Glutamatergic neuron (in vitro differentiated cells): ENCODE data around the gene PCDHA9. TPM values are rescaled to one million over a fixed set of nuclear protein-coding genes. Genes with fewer than 3 reads are reported as not detected.
"Not testable (repeated sequence)": the region's sequence is repeated elsewhere in the genome, so short reads cannot be mapped to it uniquely, and the experiment has no call there.

Experiments used
- DNase-seq: peaks from one replicate; pipeline ENCODE4 v3.0.0; 2022
- H3K27ac Mint-ChIP-seq: one replicate; pipeline ENCODE4 v1.8.0; 2020; ENCODE audit warnings: mild to moderate bottlenecking, mixed read lengths, inconsistent platforms; ENCODE audit not compliant: unreplicated experiment
- H3K27me3 Mint-ChIP-seq: one replicate; pipeline ENCODE4 v1.8.0; 2020; ENCODE audit warnings: mild to moderate bottlenecking, moderate library complexity, mixed read lengths, inconsistent platforms; ENCODE audit not compliant: unreplicated experiment
- H3K36me3 Mint-ChIP-seq: one replicate; pipeline ENCODE4 v1.8.0; 2020; ENCODE audit warnings: mild to moderate bottlenecking, mixed read lengths, inconsistent platforms; ENCODE audit not compliant: unreplicated experiment
- H3K4me1 Mint-ChIP-seq: one replicate; pipeline ENCODE4 v1.8.0; 2020; ENCODE audit warnings: mild to moderate bottlenecking, low read depth, mixed read lengths, inconsistent platforms; ENCODE audit not compliant: unreplicated experiment
- H3K4me3 Mint-ChIP-seq: one replicate; pipeline ENCODE4 v1.8.0; 2020; ENCODE audit warnings: mild to moderate bottlenecking, mixed read lengths, inconsistent platforms; ENCODE audit not compliant: unreplicated experiment
- H3K9me3 Mint-ChIP-seq: one replicate; pipeline ENCODE4 v1.8.0; 2020; ENCODE audit warnings: mild to moderate bottlenecking, moderate library complexity, mixed read lengths, inconsistent platforms; ENCODE audit not compliant: unreplicated experiment
- total RNA-seq: library from RNA; stranded (reverse); fragmentation: NEBNext Ultra II Directional; extraction: Animal tissue kit (Norgen Biotek cat#: 25700); gene quantifications from one replicate; pipeline ENCODE4 v1.2.1, GENCODE V29; 2021; ENCODE audit not compliant: unreplicated experiment
- TF ChIP-seq, protein P1 (sequence below): fragments of 200-600 bp; sonication (generic); IDR thresholded peaks from one replicate; pipeline ENCODE4 v1.5.0; 2021; ENCODE audit not compliant: partially characterized antibody, unreplicated experiment

Gene PCDHA9
- total RNA-seq, 1 donor from 2014 or later, result 18.9 TPM

DNA sequence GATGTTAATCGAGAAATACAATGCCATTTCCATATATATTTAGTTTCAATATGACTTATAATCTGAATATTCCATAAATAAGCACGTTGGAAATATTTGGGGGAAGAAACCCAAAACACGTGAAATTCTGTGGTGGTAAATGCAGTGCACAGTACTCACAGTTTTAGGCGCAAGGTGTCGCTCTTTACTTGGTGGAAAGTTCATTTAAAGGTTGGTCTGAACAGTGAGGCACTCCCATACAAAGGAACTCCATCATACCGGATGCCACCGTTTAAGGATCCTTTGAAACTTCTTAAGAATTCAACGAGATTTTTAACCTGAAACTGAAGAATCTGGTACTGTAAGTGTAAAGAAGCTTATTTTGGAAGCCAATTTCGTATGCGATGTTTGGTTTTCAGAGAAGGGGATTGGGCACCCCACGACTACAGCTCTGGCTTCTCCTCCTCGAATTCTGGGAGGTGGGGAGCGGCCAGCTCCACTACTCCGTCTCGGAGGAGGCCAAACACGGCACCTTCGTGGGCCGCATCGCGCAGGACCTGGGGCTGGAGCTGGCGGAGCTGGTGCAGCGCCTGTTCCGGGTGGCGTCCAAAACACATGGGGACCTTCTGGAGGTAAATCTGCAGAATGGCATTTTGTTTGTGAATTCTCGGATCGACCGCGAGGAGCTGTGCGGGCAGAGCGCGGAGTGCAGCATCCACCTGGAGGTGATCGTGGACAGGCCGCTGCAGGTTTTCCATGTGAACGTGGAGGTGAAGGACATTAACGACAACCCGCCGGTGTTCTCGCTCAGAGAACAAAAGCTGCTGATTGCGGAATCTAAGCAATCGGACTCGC, 20.8 kb downstream of the PCDHA9 start, which contains the start of gene PCDHA11:
Gene PCDHA11 (plus strand): TSS at position 237 of the 834 bp plus-strand sequence. CDS start 147 bp downstream, at position 384.
- Mint-ChIP-seq H3K4me3 (peak within 1 kb of the TSS; percentile 88), H3K27me3 (peaks cover 7% of the 10 kb centered on the region), H3K4me1 (peaks cover 8% of the 10 kb centered on the region), H3K27ac (peak within 1 kb of the TSS; percentile 93), H3K9me3 (peaks cover 10% of the 10 kb centered on the region), H3K36me3 (peaks cover 23% of the 10 kb centered on the region)
- DNase-seq, result no peak
- TF ChIP-seq, protein P1, sequence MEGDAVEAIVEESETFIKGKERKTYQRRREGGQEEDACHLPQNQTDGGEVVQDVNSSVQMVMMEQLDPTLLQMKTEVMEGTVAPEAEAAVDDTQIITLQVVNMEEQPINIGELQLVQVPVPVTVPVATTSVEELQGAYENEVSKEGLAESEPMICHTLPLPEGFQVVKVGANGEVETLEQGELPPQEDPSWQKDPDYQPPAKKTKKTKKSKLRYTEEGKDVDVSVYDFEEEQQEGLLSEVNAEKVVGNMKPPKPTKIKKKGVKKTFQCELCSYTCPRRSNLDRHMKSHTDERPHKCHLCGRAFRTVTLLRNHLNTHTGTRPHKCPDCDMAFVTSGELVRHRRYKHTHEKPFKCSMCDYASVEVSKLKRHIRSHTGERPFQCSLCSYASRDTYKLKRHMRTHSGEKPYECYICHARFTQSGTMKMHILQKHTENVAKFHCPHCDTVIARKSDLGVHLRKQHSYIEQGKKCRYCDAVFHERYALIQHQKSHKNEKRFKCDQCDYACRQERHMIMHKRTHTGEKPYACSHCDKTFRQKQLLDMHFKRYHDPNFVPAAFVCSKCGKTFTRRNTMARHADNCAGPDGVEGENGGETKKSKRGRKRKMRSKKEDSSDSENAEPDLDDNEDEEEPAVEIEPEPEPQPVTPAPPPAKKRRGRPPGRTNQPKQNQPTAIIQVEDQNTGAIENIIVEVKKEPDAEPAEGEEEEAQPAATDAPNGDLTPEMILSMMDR, result no peak

DNA sequence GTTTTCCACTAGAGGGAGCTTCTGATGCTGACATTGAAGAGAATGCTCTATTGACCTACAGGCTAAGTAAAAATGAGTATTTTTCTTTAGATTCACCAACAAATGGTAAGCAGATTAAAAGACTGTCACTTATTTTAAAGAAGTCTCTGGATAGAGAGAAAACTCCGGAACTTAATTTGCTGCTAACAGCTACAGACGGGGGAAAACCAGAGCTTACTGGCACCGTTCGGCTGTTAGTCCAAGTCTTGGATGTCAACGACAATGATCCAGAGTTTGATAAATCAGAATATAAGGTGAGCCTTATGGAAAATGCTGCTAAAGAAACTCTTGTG, 21.3 kb downstream of the PCDHA9 start:
- Mint-ChIP-seq H3K4me3 (peak overlapping the region; percentile 88), H3K36me3 (peaks cover 20% of the 10 kb centered on the region), H3K9me3 (peaks cover 10% of the 10 kb centered on the region), H3K27ac (peak overlapping the region; percentile 93), H3K4me1 (peaks cover 8% of the 10 kb centered on the region), H3K27me3 (peaks cover 7% of the 10 kb centered on the region)
- no peak for DNase-seq
- TF ChIP-seq, protein P1, result peak; percentile 38

DNA sequence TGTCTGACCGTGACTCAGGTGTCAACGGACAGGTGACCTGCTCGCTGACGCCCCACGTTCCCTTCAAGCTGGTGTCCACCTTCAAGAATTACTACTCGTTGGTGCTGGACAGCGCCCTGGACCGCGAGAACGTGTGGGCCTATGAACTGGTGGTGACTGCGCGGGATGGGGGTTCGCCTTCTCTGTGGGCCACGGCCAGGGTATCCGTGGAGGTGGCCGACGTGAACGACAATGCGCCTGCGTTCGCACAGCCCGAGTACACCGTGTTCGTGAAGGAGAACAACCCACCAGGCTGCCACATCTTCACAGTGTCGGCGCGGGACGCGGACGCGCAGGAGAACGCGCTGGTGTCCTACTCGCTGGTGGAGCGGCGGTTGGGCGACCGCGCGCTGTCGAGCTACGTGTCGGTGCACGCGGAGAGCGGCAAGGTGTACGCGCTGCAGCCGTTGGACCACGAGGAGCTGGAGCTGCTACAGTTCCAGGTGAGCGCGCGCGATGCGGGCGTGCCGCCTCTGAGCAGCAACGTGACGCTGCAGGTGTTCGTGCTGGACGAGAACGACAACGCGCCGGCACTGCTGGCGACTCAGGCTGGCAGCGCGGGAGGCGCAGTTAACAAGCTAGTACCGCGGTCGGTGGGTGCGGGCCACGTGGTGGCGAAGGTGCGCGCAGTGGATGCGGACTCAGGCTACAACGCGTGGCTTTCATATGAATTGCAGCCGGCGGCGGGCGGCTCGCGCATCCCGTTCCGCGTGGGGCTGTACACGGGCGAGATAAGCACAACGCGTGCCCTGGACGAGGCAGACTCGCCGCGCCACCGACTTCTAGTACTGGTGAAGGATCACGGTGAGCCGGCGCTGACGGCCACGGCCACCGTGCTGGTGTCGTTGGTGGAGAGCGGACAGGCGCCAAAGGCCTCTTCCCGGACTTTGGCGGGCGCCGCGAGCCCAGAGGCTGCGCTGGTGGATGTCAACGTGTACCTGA, 22.3 kb downstream of the PCDHA9 start:
- Mint-ChIP-seq H3K27ac (no peak overlapping the region), H3K36me3 (peaks cover 17% of the 10 kb centered on the region), H3K9me3 (peaks cover 10% of the 10 kb centered on the region), H3K4me1 (peaks cover 8% of the 10 kb centered on the region), H3K27me3 (peaks cover 8% of the 10 kb centered on the region), H3K4me3 (no peak overlapping the region)
- TF ChIP-seq, protein P1, result no peak
- no peak for DNase-seq

DNA sequence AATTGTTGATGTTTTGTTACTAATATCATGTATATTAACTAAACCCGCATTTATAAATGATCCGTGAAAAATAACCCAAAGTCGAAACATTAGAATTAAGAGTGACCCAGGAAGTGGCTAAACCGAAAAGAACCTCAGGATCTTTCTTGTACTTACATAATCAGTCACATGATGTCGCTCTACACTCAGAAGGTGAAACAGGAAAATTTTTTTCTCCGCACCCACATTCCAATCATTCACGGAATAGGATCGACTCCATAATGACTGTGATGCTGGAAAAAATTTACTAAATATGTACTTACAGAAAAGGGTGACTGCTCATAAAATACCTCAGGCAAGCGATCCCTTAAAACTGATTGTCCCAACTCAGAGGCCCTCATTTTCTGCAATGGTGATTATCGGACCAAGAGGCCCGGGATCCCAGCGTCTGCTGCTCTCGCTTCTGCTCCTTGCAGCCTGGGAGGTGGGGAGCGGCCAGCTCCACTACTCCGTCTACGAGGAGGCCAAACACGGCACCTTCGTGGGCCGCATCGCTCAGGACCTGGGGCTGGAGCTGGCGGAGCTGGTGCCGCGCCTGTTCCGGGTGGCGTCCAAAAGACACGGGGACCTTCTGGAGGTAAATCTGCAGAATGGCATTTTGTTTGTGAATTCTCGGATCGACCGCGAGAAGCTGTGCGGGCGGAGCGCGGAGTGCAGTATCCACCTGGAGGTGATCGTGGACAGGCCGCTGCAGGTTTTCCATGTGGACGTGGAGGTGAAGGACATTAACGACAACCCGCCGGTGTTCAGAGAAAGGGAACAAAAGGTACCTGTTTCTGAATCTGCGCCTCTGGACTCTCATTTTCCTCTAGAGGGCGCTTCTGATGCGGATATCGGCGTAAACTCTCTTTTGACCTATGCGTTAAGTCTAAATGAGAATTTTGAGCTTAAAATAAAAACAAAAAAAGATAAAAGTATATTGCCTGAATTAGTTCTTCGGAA, 27.2 kb downstream of the PCDHA9 start, which contains the start of gene PCDHA12:
Gene PCDHA12 (plus strand): TSS at position 224 of the 981 bp plus-strand sequence. CDS start 165 bp downstream, at position 389.
- Mint-ChIP-seq H3K27me3 (peaks cover 7% of the 10 kb centered on the region), H3K9me3 (peaks cover 6% of the 10 kb centered on the region), H3K4me3 (peak within 1 kb of the TSS; percentile 94), H3K4me1 (peaks cover 7% of the 10 kb centered on the region), H3K36me3 (peaks cover 22% of the 10 kb centered on the region), H3K27ac (peak within 1 kb of the TSS; percentile 98)
- peak; percentile 35 for DNase-seq
- TF ChIP-seq, protein P1, result peak; percentile 65

DNA sequence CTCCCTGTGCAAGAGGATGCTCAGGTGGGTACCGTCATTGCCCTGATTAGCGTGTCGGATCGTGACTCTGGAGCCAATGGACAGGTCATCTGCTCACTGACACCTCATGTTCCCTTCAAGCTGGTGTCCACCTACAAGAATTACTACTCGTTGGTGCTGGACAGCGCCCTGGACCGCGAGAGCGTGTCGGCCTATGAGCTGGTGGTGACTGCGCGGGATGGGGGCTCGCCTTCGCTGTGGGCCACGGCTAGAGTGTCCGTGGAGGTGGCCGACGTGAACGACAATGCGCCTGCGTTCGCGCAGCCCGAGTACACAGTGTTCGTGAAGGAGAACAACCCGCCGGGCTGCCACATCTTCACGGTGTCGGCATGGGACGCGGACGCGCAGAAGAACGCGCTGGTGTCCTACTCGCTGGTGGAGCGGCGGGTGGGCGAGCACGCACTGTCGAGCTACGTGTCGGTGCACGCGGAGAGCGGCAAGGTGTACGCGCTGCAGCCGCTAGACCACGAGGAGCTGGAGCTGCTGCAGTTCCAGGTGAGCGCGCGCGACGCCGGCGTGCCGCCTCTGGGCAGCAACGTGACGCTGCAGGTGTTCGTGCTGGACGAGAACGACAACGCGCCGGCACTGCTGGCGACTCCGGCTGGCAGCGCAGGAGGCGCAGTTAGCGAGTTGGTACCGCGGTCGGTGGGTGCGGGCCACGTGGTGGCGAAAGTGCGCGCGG, 28.5 kb downstream of the PCDHA9 start:
- not testable (repeated sequence) for H3K27ac Mint-ChIP-seq
- peak overlapping the region; percentile 94 for H3K4me3 Mint-ChIP-seq
- H3K36me3 Mint-ChIP-seq, result peaks cover 27% of the 10 kb centered on the region

More for the DNA sequence above, 28.5 kb downstream of the PCDHA9 start:
- not testable (repeated sequence) for H3K9me3 Mint-ChIP-seq, DNase-seq, H3K4me1 Mint-ChIP-seq, H3K27me3 Mint-ChIP-seq
